ENCODE data around the gene CLMN.

DNA sequence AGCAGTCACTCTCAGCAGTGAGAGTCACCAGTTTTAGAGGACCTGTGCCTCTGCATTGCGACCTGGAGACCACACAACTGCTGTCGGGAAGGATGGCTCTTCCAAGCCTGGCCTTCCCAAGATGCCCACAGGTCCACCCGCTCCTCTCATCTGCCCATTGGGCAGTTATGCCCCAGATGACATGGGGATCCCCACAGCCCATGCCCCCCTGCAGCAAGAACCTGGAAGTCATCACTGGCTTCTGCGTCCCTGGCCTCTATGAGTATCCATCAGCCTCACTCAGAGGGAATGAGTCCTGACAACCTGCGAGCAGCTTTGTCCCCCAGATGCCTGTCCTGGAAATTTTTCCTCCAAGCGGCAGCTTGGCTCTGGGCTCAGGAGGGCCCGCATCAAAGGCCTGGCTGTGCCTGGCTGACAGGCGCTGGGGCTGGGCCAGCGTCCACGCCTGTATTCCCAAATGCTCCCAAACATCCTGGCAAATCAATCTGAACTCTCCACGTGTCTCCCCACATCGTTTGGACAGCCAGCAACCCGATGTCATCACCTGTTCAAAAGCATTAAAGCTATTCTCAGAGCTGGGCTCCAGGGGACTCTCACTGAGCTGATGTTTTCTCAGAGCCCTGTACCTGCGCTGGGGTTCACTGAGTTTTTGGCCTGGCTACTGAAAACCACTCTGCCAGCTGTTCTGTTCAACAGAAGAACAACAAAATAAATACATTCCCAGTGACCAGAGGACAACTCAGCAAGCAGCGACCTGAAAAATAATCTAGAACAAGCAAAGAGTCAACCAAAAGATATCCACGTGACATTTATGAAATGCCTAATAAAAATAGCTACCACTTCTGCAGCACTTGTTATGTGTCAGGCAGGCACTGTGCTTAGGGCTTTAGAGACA, 57.8 kb downstream of the CLMN start:
- TF ChIP-seq, protein P1, sequence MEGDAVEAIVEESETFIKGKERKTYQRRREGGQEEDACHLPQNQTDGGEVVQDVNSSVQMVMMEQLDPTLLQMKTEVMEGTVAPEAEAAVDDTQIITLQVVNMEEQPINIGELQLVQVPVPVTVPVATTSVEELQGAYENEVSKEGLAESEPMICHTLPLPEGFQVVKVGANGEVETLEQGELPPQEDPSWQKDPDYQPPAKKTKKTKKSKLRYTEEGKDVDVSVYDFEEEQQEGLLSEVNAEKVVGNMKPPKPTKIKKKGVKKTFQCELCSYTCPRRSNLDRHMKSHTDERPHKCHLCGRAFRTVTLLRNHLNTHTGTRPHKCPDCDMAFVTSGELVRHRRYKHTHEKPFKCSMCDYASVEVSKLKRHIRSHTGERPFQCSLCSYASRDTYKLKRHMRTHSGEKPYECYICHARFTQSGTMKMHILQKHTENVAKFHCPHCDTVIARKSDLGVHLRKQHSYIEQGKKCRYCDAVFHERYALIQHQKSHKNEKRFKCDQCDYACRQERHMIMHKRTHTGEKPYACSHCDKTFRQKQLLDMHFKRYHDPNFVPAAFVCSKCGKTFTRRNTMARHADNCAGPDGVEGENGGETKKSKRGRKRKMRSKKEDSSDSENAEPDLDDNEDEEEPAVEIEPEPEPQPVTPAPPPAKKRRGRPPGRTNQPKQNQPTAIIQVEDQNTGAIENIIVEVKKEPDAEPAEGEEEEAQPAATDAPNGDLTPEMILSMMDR (IDR thresholded peaks at IDR 0.05): no peak
- TF ChIP-seq POLR2A (IDR thresholded peaks at IDR 0.05; ENCODE audit: low read depth): no peak
- no peak for TF ChIP-seq EP300 (IDR thresholded peaks at IDR 0.05)
- no peak for TF ChIP-seq POLR2AphosphoS5 (IDR thresholded peaks at IDR 0.05)

Measured in esophagus muscularis mucosa (tissue), 4 donors.